ENCODE results near the gene MESD. TPM values are rescaled to one million over a fixed set of nuclear protein-coding genes. Genes with fewer than 3 reads are reported as not detected.

Gene MESD
- polyA plus RNA-seq, 1 of the 3 experiments (the other 2 are of a cell fraction) = 15.2 TPM

DNA sequence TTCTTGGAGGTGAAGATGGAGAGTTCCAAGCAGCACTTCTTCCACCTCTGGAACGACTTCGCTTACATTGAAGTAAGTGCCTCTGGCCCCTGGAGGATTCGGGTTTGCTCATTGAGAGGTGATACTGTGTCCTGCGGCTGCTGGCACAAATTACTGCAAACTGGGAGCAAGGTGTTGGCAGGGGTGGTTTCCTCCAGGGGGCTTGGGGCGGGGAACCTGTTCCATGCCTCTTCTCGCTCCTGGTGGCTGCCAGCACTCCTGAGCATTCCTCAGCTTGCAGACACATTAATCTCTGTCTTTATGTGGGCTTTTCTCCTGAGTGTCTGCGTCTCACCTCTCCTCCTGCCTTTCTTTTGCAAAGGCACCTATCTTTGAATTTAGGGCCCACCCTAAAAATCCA, 47.4 kb downstream of the MESD start:
- Histone ChIP-seq H4K20me1 (ENCODE audit: insufficient read depth) (no peaks in the 10 kb centered on the region), H3K9me3 (no peaks in the 10 kb centered on the region), H3K27ac (ENCODE audit: low read depth in 2 of 2, low read length in 1 of 2) (no peak overlapping the region), H3F3A (replicated peaks; ENCODE audit: insufficient read depth) (no peaks in the 10 kb centered on the region), H3K27me3 (ENCODE audit: insufficient read depth) (no peaks in the 10 kb centered on the region), H3K36me3 (replicated peaks in 1 of 2; ENCODE audit: control insufficient read depth in 1 of 2, insufficient read depth in 2 of 2, low read length in 1 of 2) (peaks cover 0 to 74% of the 10 kb centered on the region in 2 experiments), H2AFZ (ENCODE audit: low read depth) (no peak overlapping the region), H3K79me2 (ENCODE audit: insufficient read depth) (no peaks in the 10 kb centered on the region), H3K9ac (no peak overlapping the region), H3K4me2 (no peak overlapping the region), H3K4me1 (ENCODE audit: control insufficient read depth in 1 of 2, insufficient read depth in 2 of 2, low read depth in 1 of 2, low read length in 1 of 2) (no peaks in the 10 kb centered on the region; a peak in 1 of 4 replicates), H3K4me3 (ENCODE audit: low read depth in 2 of 2, low read length in 1 of 2) (no peak overlapping the region), H3K9me2 (no peaks in the 10 kb centered on the region)
- POLR2A ChIA-PET = no interaction called here
- TF ChIP-seq EZH2phosphoT487 (IDR thresholded peaks at IDR 0.05; ENCODE audit: borderline replicate concordance, low read depth) (no peak), TEAD4 (IDR thresholded peaks at IDR 0.05; ENCODE audit: borderline replicate concordance, insufficient read depth) (no peak), TCF12 (IDR thresholded peaks at IDR 0.05) (no peak), EP300 (IDR thresholded peaks at IDR 0.05; ENCODE audit: borderline replicate concordance in 1 of 2, low read depth in 1 of 2, low read length in 1 of 2) (no peak), NFIC (IDR thresholded peaks at IDR 0.05; ENCODE audit: borderline replicate concordance) (no peak), MEF2A (IDR thresholded peaks at IDR 0.05; ENCODE audit: borderline replicate concordance, low read depth) (no peak)
- TF ChIP-seq, protein P1, sequence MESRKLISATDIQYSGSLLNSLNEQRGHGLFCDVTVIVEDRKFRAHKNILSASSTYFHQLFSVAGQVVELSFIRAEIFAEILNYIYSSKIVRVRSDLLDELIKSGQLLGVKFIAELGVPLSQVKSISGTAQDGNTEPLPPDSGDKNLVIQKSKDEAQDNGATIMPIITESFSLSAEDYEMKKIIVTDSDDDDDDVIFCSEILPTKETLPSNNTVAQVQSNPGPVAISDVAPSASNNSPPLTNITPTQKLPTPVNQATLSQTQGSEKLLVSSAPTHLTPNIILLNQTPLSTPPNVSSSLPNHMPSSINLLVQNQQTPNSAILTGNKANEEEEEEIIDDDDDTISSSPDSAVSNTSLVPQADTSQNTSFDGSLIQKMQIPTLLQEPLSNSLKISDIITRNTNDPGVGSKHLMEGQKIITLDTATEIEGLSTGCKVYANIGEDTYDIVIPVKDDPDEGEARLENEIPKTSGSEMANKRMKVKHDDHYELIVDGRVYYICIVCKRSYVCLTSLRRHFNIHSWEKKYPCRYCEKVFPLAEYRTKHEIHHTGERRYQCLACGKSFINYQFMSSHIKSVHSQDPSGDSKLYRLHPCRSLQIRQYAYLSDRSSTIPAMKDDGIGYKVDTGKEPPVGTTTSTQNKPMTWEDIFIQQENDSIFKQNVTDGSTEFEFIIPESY (IDR thresholded peaks at IDR 0.05; ENCODE audit: borderline replicate concordance, low read depth) = no peak
- TF ChIP-seq, protein P2, sequence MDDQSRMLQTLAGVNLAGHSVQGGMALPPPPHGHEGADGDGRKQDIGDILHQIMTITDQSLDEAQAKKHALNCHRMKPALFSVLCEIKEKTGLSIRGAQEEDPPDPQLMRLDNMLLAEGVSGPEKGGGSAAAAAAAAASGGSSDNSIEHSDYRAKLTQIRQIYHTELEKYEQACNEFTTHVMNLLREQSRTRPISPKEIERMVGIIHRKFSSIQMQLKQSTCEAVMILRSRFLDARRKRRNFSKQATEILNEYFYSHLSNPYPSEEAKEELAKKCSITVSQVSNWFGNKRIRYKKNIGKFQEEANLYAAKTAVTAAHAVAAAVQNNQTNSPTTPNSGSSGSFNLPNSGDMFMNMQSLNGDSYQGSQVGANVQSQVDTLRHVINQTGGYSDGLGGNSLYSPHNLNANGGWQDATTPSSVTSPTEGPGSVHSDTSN (IDR thresholded peaks at IDR 0.05) = no peak
- no peak for DNase-seq
- 94% methylated on average over 6 of the region's 7 CpGs for WGBS (ENCODE audit: low lambda C conversion rate)
- CTCF ChIA-PET = interaction anchor here (2.2 kb wide), 1 partner anchor 28 kb away, joined by 11 read pairs; no protein-coding TSS in a partner anchor

DNA sequence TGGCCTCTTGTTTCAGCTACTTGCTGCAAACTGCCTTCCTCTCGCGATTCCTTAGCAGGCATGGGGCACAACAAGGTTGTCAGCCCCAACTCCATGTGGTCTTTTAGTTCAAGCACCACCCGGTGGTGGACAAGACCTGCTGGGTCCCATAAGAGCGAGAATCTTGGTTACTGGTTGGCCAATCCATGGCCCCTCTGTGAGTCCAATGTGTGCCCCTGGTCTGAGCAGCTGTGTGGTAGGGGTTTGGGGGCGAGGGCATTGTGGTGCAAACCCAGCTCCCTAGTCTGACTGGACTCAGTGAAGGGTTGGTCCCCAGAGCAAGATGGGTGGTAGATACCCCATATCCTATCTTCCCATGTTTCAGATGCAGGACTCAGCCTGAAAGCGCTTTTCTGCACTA, 48.8 kb downstream of the MESD start:
- DNase-seq = no peak
- no peak overlapping the region for H2AFZ ChIP-seq (ENCODE audit: low read depth)
- H3K4me3 ChIP-seq (ENCODE audit: low read depth in 2 of 2, low read length in 1 of 2) = no peak overlapping the region
- no peaks in the 10 kb centered on the region for H3K27me3 ChIP-seq (ENCODE audit: insufficient read depth)
- H3K4me2 ChIP-seq = no peak overlapping the region
- H3K9me2 ChIP-seq = no peaks in the 10 kb centered on the region
- H3F3A ChIP-seq (replicated peaks; ENCODE audit: insufficient read depth) = no peaks in the 10 kb centered on the region
- H3K27ac ChIP-seq (ENCODE audit: low read depth in 2 of 2, low read length in 1 of 2) = no peak overlapping the region
- H4K20me1 ChIP-seq (ENCODE audit: insufficient read depth) = no peaks in the 10 kb centered on the region
- H3K9ac ChIP-seq = no peak overlapping the region
- WGBS (ENCODE audit: low lambda C conversion rate) = 83% methylated on average over 5 of the region's 6 CpGs
- ChIA-PET POLR2A (no interaction called here), CTCF (interaction anchor here (2.2 kb wide), 1 partner anchor 29 kb away, joined by 11 read pairs; no protein-coding TSS in a partner anchor)
- TF ChIP-seq JUND (IDR thresholded peaks at IDR 0.05) (no peak), RCOR1 (IDR thresholded peaks at IDR 0.05; ENCODE audit: low read length) (no peak), FOXM1 (IDR thresholded peaks at IDR 0.05; ENCODE audit: low read depth) (no peak), TCF12 (IDR thresholded peaks at IDR 0.05) (no peak), FOXJ3 (CRISPR knock-in tag; IDR thresholded peaks at IDR 0.05) (no peak), MEF2A (IDR thresholded peaks at IDR 0.05; ENCODE audit: borderline replicate concordance, low read depth) (no peak), NFIC (IDR thresholded peaks at IDR 0.05; ENCODE audit: borderline replicate concordance) (no peak), GABPA (IDR thresholded peaks at IDR 0.05; ENCODE audit: low read depth) (no peak), FOSL2 (IDR thresholded peaks at IDR 0.05; ENCODE audit: borderline replicate concordance, low read depth) (no peak), RAD21 (IDR thresholded peaks at IDR 0.05; ENCODE audit: low read length) (no peak), EZH2phosphoT487 (IDR thresholded peaks at IDR 0.05; ENCODE audit: borderline replicate concordance, low read depth) (no peak)
- TF ChIP-seq, protein P2 (IDR thresholded peaks at IDR 0.05) = no peak
- TF ChIP-seq, protein P3, sequence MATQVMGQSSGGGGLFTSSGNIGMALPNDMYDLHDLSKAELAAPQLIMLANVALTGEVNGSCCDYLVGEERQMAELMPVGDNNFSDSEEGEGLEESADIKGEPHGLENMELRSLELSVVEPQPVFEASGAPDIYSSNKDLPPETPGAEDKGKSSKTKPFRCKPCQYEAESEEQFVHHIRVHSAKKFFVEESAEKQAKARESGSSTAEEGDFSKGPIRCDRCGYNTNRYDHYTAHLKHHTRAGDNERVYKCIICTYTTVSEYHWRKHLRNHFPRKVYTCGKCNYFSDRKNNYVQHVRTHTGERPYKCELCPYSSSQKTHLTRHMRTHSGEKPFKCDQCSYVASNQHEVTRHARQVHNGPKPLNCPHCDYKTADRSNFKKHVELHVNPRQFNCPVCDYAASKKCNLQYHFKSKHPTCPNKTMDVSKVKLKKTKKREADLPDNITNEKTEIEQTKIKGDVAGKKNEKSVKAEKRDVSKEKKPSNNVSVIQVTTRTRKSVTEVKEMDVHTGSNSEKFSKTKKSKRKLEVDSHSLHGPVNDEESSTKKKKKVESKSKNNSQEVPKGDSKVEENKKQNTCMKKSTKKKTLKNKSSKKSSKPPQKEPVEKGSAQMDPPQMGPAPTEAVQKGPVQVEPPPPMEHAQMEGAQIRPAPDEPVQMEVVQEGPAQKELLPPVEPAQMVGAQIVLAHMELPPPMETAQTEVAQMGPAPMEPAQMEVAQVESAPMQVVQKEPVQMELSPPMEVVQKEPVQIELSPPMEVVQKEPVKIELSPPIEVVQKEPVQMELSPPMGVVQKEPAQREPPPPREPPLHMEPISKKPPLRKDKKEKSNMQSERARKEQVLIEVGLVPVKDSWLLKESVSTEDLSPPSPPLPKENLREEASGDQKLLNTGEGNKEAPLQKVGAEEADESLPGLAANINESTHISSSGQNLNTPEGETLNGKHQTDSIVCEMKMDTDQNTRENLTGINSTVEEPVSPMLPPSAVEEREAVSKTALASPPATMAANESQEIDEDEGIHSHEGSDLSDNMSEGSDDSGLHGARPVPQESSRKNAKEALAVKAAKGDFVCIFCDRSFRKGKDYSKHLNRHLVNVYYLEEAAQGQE (IDR thresholded peaks at IDR 0.05; ENCODE audit: low read depth, low read length) = no peak
- no peaks in the 10 kb centered on the region; a peak in 1 of 4 replicates for H3K4me1 ChIP-seq (ENCODE audit: control insufficient read depth in 1 of 2, insufficient read depth in 2 of 2, low read depth in 1 of 2, low read length in 1 of 2)
- H3K9me3 ChIP-seq = no peaks in the 10 kb centered on the region
- no peaks in the 10 kb centered on the region for H3K79me2 ChIP-seq (ENCODE audit: insufficient read depth)
- peaks cover 0 to 69% of the 10 kb centered on the region in 2 experiments for H3K36me3 ChIP-seq (replicated peaks in 1 of 2; ENCODE audit: control insufficient read depth in 1 of 2, insufficient read depth in 2 of 2, low read length in 1 of 2)
